Occipital lobe (tissue), 2 donors: Measurements from ENCODE around the gene EDRF1. TPM values are rescaled to one million over a fixed set of nuclear protein-coding genes. Genes with fewer than 3 reads are reported as not detected.

Source experiments
- DNase-seq: peaks from one replicate; lab custom pipeline; 2025; lab: John Stamatoyannopoulos, UW
- total RNA-seq: library from RNA; depleted of rRNA; stranded (reverse); fragments of >200 nt; gene quantifications from one replicate; pipeline ENCODE4 v1.2.3, GENCODE V29; 2014

The EDRF1 gene
- total RNA-seq, 1 donor from 2014 or later = 51.9 TPM

- DNase-seq = no peak
These were observed 66.3 kb downstream of the EDRF1 start for GRCh38 chr10:125785791-125786190.

GRCh38 chr10:125788156-125789034, 68.9 kb downstream of the EDRF1 start:
- no peak for DNase-seq

DNA sequence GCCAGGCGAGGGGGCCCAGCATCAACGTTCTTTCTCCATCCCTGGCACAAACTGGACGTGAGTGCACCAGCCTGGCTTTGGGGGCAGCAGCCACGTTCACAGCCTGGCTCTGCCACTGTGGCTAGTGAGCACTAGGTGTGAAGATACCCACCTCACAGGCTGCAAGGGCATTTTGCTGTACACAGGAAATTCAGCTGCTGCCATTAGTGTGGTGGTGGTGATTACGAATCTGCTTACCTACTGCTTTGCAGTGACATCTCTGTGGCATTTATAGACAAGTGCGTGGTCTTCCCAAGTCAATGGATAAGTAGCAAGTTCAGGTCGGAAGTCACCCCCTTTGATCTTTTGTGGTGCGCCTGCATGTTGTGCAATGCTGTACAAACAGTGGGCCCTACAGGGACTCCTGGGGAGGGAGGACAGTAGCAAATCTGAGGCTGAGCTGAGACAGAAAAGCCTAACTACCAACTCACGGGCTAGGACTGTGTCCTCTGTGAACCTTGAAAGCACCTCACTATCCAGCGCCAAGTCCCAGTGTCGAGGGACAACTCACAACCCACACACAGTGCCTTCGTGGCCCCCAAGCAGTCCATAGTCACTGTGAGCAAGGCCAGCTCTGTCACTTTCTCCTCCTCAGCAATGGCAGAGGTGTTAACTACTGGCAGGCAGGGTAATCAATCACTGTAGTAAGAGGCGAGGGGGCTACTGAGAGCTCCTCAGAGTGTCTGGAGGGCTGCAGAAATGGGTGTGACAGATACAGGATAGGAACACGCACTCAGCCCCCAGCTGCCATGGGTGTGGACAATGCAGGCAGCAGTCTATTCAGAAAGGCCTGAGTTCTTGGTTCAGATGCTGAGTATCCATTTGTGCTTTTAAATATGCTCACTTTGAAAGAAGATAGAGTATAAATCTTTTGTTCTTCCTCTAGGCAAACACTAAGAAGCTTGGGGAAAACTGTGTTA, 73.1 kb downstream of the EDRF1 start:
- DNase-seq = no peak

- DNase-seq = peak; percentile 76
These were observed 75.6 kb downstream of the EDRF1 start for GRCh38 chr10:125795128-125795527.

- DNase-seq = no peak
These were observed 76.2 kb downstream of the EDRF1 start for GRCh38 chr10:125795637-125796190.

DNA sequence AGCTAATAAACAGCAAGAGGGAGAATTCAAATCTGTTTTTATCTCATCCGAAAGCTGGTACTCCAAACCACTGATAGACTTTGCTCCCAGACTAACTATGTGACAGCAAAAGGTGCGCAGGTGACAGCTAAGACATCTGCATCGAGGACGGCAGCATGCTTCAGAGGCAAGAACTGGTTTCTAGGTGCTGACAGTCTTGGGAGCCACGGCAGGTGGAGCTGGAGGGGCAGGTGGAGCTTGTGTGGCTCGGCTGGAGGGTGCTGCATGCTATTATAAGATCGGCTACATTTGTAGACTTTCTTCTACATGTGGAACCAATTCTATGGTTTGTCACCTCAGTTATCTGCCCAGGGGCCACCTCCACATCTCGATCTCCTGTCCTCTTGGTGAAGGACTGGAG, 77.9 kb downstream of the EDRF1 start:
- no peak for DNase-seq

DNA sequence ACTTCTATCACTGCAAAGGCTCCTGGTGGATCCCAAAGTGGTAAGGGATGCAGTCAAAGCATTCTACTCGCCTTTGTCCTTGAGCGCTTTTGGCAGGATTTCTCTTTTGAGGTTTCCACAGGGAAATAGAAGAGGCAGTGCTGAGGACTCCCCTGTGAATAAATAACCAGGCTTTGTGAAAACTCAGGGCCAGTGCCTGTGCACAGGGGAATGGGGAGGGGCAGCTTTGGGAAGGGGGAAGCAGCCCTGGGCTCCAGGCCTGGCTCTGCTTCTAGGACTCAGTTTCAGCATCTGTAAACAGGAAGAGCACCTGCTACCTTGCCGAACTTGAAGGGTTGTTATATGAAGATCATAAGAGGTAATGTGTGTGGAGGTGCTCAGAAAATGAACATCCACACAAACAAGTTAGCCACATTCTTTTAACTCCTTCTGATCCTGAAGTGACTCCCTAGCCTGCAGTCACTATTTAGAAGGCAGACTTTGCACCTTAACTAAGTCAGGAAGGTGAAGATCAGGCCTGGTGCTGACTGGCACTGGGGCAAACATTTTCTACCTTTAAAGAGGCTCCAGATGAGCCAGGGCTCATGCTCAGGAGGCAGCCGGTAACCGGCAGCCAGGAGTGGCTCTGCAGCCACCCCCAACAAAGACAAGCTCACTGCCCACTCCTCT, 78.6 kb downstream of the EDRF1 start:
- DNase-seq = no peak

DNA sequence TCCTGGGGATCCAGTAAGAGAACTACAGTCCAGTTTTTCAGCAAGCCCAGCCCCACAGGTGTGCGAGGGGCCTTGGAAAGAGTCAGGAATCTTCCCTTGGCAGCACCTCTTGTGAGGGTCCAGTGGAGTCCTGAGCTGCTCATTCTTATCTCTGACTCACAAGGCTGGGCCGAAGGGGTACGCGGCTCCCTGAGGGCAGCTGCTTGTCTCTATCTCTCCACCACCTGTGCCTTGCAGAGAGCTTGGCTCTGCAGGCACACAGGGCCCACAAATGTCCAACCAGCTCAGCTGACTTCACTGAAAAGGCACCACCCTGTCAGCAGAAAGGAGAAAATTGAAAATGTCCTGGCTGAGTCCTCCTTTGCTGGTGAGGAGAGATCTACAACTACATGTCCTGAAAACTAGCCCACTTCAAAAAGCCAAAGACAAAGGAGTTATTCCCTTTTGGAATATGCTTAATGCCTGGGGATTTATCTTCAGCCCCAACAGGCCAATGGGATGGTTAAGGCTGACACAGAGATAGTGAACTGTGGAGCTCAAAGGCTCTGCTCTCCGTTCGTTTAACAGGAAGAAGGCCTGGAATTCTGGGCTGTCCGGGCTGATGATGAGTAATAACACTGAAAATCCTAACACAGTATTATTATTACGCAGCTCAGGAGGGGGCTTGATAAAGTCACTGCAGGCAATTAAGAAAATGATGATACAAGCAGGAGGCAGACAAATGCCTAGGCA, 80.1 kb downstream of the EDRF1 start:
- no peak for DNase-seq

DNA sequence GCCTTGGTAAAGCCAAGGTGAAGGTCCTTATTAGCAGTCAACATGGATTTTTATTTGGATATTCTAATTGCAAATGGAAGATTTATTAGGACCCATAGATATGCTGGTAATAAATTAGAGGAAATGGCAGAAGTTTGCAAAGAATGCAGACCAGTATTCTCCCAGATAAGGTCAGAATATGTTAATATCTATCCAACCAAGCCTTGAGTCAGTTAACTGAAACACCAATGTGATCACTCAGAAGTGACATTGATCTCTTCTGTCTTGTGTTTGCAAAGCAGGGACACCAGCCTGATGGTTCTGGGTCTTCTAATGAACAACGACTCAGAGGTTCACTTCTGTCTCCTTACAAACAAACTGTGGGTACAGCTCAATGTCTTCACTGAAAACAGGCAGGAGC, 82.1 kb downstream of the EDRF1 start:
- no peak for DNase-seq

DNA sequence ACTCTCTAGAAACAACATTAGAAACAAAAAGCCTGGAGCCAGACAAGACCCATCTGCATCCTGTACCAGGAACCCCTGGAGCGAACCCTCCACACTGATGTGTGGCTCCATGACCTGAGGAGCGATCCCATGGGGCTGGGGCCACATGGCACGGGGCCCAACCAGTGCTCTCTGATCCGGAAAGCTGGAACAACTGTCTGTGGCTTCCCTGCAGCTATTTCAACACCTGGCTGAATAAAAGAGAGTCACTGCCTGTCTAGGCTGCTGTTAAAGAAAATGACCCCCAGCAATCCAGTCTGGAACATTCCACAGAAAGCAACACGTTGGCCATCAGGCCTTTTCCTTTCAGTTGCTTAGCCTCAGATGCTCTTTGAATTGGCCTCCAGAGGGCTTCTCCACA, 82.6 kb downstream of the EDRF1 start:
- DNase-seq = no peak

DNA sequence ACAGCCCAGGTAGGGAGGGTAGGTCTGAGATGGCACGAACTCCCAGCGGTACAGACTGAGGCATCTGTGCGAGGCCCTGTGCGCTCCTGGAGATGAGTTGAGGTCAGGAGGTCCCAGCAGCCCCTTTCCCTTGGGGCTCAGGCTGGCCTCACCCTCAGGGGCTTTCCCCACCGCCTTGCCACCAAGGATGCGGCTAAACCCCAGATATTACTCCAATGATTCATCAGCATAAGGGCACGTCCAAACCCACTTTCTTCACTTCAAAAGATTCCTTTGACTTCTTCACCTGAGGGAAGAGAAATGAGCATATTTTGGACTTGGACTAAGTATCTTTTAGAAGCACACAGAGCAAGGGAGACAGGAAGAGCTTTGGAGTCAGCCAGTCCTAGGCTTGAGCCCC, 83.2 kb downstream of the EDRF1 start:
- DNase-seq = no peak

DNA sequence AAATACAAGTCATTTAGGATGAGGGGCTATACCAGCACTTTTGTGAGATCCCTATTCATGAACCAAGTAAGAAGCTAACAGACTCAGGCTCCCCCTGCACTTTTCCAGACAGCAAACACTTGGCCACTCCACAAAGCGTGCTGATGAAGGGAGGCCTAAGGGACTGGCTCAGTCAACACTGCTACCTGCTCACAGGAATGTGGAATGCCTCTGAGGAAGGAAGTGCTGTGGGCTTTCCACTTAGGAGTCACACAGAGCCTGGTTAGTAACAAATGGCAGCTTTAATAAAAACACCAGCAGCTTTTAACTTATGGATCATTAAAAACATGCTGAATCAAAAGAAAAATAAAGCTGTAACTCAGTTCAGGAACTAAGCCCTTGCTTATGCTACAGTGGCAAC, 88.5 kb downstream of the EDRF1 start:
- DNase-seq = no peak

DNA sequence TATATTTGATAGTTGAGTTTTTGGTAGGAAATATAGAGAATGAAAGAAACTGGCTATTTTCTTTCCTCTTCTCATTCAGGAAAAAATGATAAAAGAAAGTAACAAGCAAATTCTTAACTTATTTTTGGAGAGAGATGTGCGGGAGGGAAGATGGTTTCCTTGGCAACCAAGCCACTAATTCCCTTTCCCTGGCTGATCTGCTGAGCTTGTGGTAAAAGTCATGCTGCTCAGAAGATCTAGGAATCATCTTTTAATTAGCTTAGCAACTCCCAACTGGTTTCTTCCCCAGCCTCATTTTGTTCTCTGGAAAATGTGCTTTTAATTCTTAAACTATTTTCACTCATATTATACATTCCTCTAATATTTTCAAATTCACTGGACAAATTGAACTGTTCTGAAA, 91.7 kb downstream of the EDRF1 start:
- DNase-seq = no peak

DNA sequence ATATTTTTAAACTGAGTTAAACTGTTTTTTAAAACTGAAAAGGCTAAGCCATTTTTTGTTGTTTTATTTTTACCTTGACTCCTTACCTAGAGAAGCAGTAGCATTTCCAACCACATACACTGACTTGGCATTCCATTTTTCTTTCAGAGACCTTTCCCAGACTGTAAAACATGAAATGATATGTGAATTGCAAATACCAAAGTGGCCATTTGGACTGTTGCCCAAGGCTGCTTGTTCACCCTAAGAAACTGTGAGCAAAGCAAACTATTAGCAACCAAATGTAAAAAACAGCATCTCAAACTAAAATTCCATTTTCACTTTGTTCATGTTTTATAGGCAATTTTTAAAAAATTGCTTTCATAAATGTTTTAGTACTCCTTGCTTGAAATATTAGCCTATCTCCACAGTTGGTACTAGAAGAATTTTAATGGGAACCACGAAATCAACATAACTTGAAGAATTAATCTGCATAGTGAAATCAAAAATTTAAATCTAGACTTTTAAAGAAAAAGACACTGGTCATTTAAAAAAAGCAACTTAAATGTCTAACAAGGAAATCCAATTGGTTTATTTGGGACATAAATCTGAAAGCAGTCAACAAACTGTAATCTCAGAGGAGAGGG, 92.7 kb downstream of the EDRF1 start:
- DNase-seq = no peak

Other genes with a start within 250 kb of the EDRF1 start
- gene TEX36, start 36.5 kb upstream of the EDRF1 start, total RNA-seq = not detected
- not detected for gene MMP21, start 56.1 kb downstream of the EDRF1 start, total RNA-seq
- 44.8 TPM for gene UROS, start 103.5 kb downstream of the EDRF1 start, total RNA-seq
- 33.8 TPM for gene BCCIP, start 103.8 kb downstream of the EDRF1 start, total RNA-seq
- gene DHX32, start 161.6 kb downstream of the EDRF1 start, total RNA-seq = 20.4 TPM
- 2.5 TPM for gene FANK1, start 176.9 kb downstream of the EDRF1 start, total RNA-seq